ENCODE data around the gene KCNK4. TPM values are rescaled to one million over a fixed set of nuclear protein-coding genes. Genes with fewer than 3 reads are reported as not detected.

Gene KCNK4
- total RNA-seq, 1 experiment from 2014 or later = 0.28 TPM

DNA sequence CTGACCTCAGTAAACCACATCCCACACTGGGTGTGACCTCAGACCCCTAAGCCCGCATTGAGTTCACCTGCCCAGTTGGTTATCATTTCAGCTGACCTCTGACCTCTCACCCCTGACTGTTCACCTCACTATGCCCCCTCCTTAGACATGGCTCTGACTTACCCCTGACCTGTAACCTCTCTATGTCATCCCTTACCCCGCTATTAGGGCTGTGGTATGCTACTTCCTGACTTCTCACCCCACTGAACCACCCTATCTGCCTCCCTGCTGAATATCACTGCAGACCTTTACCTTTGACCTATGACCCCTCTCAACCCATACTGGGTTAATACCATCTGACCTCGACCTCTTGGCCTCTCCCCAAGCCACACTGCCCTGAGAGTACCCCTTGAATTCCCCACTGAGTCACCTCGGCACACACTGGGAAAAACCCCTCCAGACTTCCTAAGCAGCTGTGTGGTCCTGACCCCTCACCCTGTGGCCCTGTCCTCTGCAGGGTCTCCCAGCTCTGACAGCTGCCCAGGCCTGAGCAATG is 31.5 kb upstream of the KCNK4 start:
- Histone ChIP-seq H3K23ac (ENCODE audit: insufficient read length, low read depth, low read length) (no peak overlapping the region), H3K27ac (ENCODE audit: insufficient read length, low read depth, low read length) (no peak overlapping the region), H3K14ac (ENCODE audit: insufficient read depth, low read length) (no peak overlapping the region), H3K4me1 (ENCODE audit: insufficient read depth, low read length) (no peaks in the 10 kb centered on the region), H3K79me1 (ENCODE audit: insufficient read depth, low read depth, low read length, poor library complexity, severe bottlenecking) (no peaks in the 10 kb centered on the region), H2BK5ac (ENCODE audit: insufficient read length, low read length) (no peak overlapping the region), H2BK15ac (ENCODE audit: low read depth, low read length) (no peak overlapping the region), H4K20me1 (ENCODE audit: control insufficient read depth, insufficient read depth, insufficient read length) (no peaks in the 10 kb centered on the region), H2AFZ (ENCODE audit: low read length) (no peak overlapping the region), H3K18ac (ENCODE audit: insufficient read length, low read depth, low read length) (no peak overlapping the region), H4K8ac (replicated peaks; ENCODE audit: insufficient read length, low read depth, low read length) (no peak overlapping the region), H2BK20ac (ENCODE audit: low read depth, low read length, poor library complexity, severe bottlenecking) (no peak overlapping the region), H3T11ph (ENCODE audit: low read length) (no peak overlapping the region), H3K9me3 (ENCODE audit: control insufficient read depth, low read depth, low read length) (no peaks in the 10 kb centered on the region), H4K91ac (ENCODE audit: insufficient read length, low read depth, low read length) (no peak overlapping the region), H3K27me3 (ENCODE audit: insufficient read depth, low read length) (no peaks in the 10 kb centered on the region), H3K23me2 (ENCODE audit: insufficient read length, low read depth, low read length, poor library complexity, severe bottlenecking) (no peaks in the 10 kb centered on the region), H3K4ac (ENCODE audit: low read depth, low read length) (no peak overlapping the region), H2BK12ac (ENCODE audit: insufficient read length, low read depth, low read length) (no peak overlapping the region), H4K5ac (ENCODE audit: insufficient read length, low read depth, low read length) (no peak overlapping the region), H3K4me2 (ENCODE audit: insufficient read depth, insufficient read length, low read length) (no peak overlapping the region), H3K9ac (ENCODE audit: extremely low read depth, insufficient read length, low read length) (no peak overlapping the region), H2BK120ac (ENCODE audit: low read depth, low read length, poor library complexity, severe bottlenecking) (no peak overlapping the region), H2AK5ac (ENCODE audit: insufficient read length, low read length) (no peak overlapping the region), H3K56ac (ENCODE audit: insufficient read length, low read depth, low read length) (no peak overlapping the region), H3K79me2 (ENCODE audit: insufficient read depth, low read length) (no peaks in the 10 kb centered on the region)
- Mint-ChIP-seq H3K27ac (no peak overlapping the region), H3K36me3 (ENCODE audit: insufficient read depth in 1 of 3, low read depth in 3 of 3) (peaks cover 49 to 88% (median 74%) of the 10 kb centered on the region in 3 experiments), H3K4me1 (peaks cover 0 to 8% of the 10 kb centered on the region in 2 experiments; a peak in 3 of 4 replicates), H3K4me3 (no peak overlapping the region), H3K9me3 (no peaks in the 10 kb centered on the region), H3K27me3 (ENCODE audit: low read depth) (no peaks in the 10 kb centered on the region)
- TF ChIP-seq, protein P1, sequence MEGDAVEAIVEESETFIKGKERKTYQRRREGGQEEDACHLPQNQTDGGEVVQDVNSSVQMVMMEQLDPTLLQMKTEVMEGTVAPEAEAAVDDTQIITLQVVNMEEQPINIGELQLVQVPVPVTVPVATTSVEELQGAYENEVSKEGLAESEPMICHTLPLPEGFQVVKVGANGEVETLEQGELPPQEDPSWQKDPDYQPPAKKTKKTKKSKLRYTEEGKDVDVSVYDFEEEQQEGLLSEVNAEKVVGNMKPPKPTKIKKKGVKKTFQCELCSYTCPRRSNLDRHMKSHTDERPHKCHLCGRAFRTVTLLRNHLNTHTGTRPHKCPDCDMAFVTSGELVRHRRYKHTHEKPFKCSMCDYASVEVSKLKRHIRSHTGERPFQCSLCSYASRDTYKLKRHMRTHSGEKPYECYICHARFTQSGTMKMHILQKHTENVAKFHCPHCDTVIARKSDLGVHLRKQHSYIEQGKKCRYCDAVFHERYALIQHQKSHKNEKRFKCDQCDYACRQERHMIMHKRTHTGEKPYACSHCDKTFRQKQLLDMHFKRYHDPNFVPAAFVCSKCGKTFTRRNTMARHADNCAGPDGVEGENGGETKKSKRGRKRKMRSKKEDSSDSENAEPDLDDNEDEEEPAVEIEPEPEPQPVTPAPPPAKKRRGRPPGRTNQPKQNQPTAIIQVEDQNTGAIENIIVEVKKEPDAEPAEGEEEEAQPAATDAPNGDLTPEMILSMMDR (conservative IDR thresholded peaks at IDR 0.05) = no peak
- no peak for DNase-seq
- no CpG with 5 or more reads among the region's 4 CpGs for WGBS (ENCODE audit: extremely low coverage, insufficient read length, low lambda C conversion rate)

Measured in H9 (cell line).